Vagina (tissue), 2 donors: ENCODE results near the gene C1QTNF1. TPM values are rescaled to one million over a fixed set of nuclear protein-coding genes. Genes with fewer than 3 reads are reported as not detected.

ENCODE experiments used
- DNase-seq, 2 donors: peaks; one replicate each; pipeline ENCODE4 v3.0.0-alpha.2; 2017; ENCODE audit errors: extremely low spot score in 2 of 2
- H3K27ac ChIP-seq: fragments of 200-600 bp; sonication (generic); one replicate; pipeline ENCODE4 v1.5.1; 2019
- H3K27me3 ChIP-seq: fragments of 200-600 bp; sonication (generic); one replicate; pipeline ENCODE4 v1.5.1; 2019
- H3K36me3 ChIP-seq, 2 donors: fragments of 200-600 bp; sonication (generic); one replicate each; pipeline ENCODE4 v1.5.1; 2017 to 2019
- H3K4me1 ChIP-seq: fragments of 200-600 bp; sonication (generic); one replicate; pipeline ENCODE4 v1.5.1; 2019
- H3K4me3 ChIP-seq, 2 donors: fragments of 200-600 bp; sonication (generic); 1 replicate in 1 of 2; 2 replicates in 1 of 2; pipeline ENCODE4 v1.5.1; 2016 to 2019
- H3K9me3 ChIP-seq: fragments of 200-600 bp; sonication (generic); one replicate; pipeline ENCODE4 v1.5.1; 2019
- CTCF ChIP-seq, 3 experiments: fragments of 450-650 bp in 2 of 3; fragments of 200-600 bp in 1 of 3; sonication (generic) in 1 of 3; IDR thresholded peaks; one replicate each; pipeline ENCODE4 v1.5.1; 2017 to 2019; ENCODE audit warnings: antibody characterized with exemption in 3 of 3, mild to moderate bottlenecking in 2 of 3, moderate library complexity in 2 of 3
- POLR2A ChIP-seq, 2 donors: fragments of 450-650 bp; IDR thresholded peaks; one replicate each; pipeline ENCODE4 v1.6.1; 2017; ENCODE audit warnings: antibody characterized with exemption in 2 of 2, mild to moderate bottlenecking in 2 of 2, moderate library complexity in 2 of 2
- POLR2AphosphoS5 ChIP-seq, 2 donors: sonication (generic); formaldehyde crosslinking; IDR thresholded peaks; one replicate each; pipeline ENCODE4 v1.9.0; 2017; ENCODE audit warnings: antibody characterized with exemption in 2 of 2, mild to moderate bottlenecking in 2 of 2, low read depth in 1 of 2; ENCODE audit not compliant: insufficient read depth in 1 of 2
- intact Hi-C: fragments of 100-400 bp; cut with DNase I; formaldehyde crosslinking; loops from one replicate; pipeline ENCODE4 v1.15.1; 2023
- total RNA-seq: library from RNA; depleted of rRNA; stranded (reverse); fragments of >200 nt; gene quantifications from one replicate; pipeline ENCODE4 v1.2.3, GENCODE V29; 2016

Gene C1QTNF1
- total RNA-seq, 1 donor from 2014 or later, result 30.7 TPM

- TF ChIP-seq POLR2A (IDR thresholded peaks at IDR 0.05), result no peak
- TF ChIP-seq CTCF (IDR thresholded peaks at IDR 0.05), result no peak
- TF ChIP-seq POLR2AphosphoS5 (IDR thresholded peaks at IDR 0.05; ENCODE audit: insufficient read depth in 1 of 2, low read depth in 1 of 2), result no peak
- DNase-seq, result no peak
- no peaks in the 10 kb centered on the region for H3K27me3 ChIP-seq
Observed at GRCh38 chr17:79091226-79091670, 67.3 kb downstream of the C1QTNF1 start.

GRCh38 chr17:79092567-79092966 lies 68.6 kb downstream of the C1QTNF1 start:
- no peaks in the 10 kb centered on the region for H3K9me3 ChIP-seq
- H3K27ac ChIP-seq, result no peak overlapping the region
- no peak overlapping the region for H3K4me3 ChIP-seq
- H3K36me3 ChIP-seq, result no peaks in the 10 kb centered on the region
- TF ChIP-seq POLR2A (IDR thresholded peaks at IDR 0.05), result no peak
- no peak for TF ChIP-seq CTCF (IDR thresholded peaks at IDR 0.05)
- TF ChIP-seq POLR2AphosphoS5 (IDR thresholded peaks at IDR 0.05; ENCODE audit: insufficient read depth in 1 of 2, low read depth in 1 of 2), result no peak
- intact Hi-C loops, result no loop called here
- peaks cover 25% of the 10 kb centered on the region for H3K4me1 ChIP-seq
- no peak for DNase-seq
- peaks cover 9% of the 10 kb centered on the region for H3K27me3 ChIP-seq

More at GRCh38 chr17:79091226-79091670, 67.3 kb downstream of the C1QTNF1 start:
- Histone ChIP-seq H3K27ac (no peak overlapping the region), H3K4me1 (peaks cover 14% of the 10 kb centered on the region), H3K36me3 (peaks cover 0 to 11% of the 10 kb centered on the region in 2 donors), H3K4me3 (no peak overlapping the region), H3K9me3 (no peaks in the 10 kb centered on the region)
- intact Hi-C loops, result no loop called here

- no peak for TF ChIP-seq POLR2AphosphoS5 (IDR thresholded peaks at IDR 0.05; ENCODE audit: insufficient read depth in 1 of 2, low read depth in 1 of 2)
- TF ChIP-seq CTCF (IDR thresholded peaks at IDR 0.05), result no peak
- TF ChIP-seq POLR2A (IDR thresholded peaks at IDR 0.05), result no peak
- H3K27me3 ChIP-seq, result peaks cover 12% of the 10 kb centered on the region
- DNase-seq, result no peak
- intact Hi-C loops, result no loop called here
- no peak overlapping the region for H3K4me3 ChIP-seq
- H3K27ac ChIP-seq, result no peak overlapping the region
- no peaks in the 10 kb centered on the region for H3K36me3 ChIP-seq
- peaks cover 27% of the 10 kb centered on the region for H3K4me1 ChIP-seq
- H3K9me3 ChIP-seq, result no peaks in the 10 kb centered on the region
Observed at GRCh38 chr17:79093270-79093669, 69.3 kb downstream of the C1QTNF1 start.

- Histone ChIP-seq H3K9me3 (no peaks in the 10 kb centered on the region), H3K36me3 (no peaks in the 10 kb centered on the region), H3K27ac (no peak overlapping the region), H3K27me3 (peaks cover 12% of the 10 kb centered on the region), H3K4me3 (no peak overlapping the region), H3K4me1 (peaks cover 27% of the 10 kb centered on the region)
- intact Hi-C loops, result no loop called here
- DNase-seq, result no peak
- no peak for TF ChIP-seq POLR2A (IDR thresholded peaks at IDR 0.05)
- TF ChIP-seq POLR2AphosphoS5 (IDR thresholded peaks at IDR 0.05; ENCODE audit: insufficient read depth in 1 of 2, low read depth in 1 of 2), result no peak
- TF ChIP-seq CTCF (IDR thresholded peaks at IDR 0.05), result no peak
Observed at GRCh38 chr17:79094261-79094660, 70.3 kb downstream of the C1QTNF1 start.

GRCh38 chr17:79095345-79096055 lies 71.5 kb downstream of the C1QTNF1 start:
- Histone ChIP-seq H3K36me3 (no peaks in the 10 kb centered on the region), H3K4me3 (no peak overlapping the region), H3K27ac (no peak overlapping the region), H3K4me1 (peaks cover 20% of the 10 kb centered on the region), H3K27me3 (peaks cover 12% of the 10 kb centered on the region), H3K9me3 (no peaks in the 10 kb centered on the region)
- TF ChIP-seq POLR2AphosphoS5 (IDR thresholded peaks at IDR 0.05; ENCODE audit: insufficient read depth in 1 of 2, low read depth in 1 of 2) (no peak), CTCF (IDR thresholded peaks at IDR 0.05) (no peak), POLR2A (IDR thresholded peaks at IDR 0.05) (no peak)
- no peak for DNase-seq
- intact Hi-C loops, result no loop called here
